NT2/D1 (cell line): ENCODE results near the gene REEP5.

ENCODE experiments used
- YY1 ChIP-seq: IDR thresholded peaks from 2 replicates; pipeline ENCODE4 v1.6.1; 2011; ENCODE audit not compliant: insufficient read length, insufficient read depth
- ZNF274 ChIP-seq: IDR thresholded peaks from 2 replicates; pipeline ENCODE4 v1.6.1; 2011; ENCODE audit warnings: mild to moderate bottlenecking, low read depth, low read length

GRCh38 chr5:112948458-112948857 lies 26.4 kb upstream of the REEP5 start:
- TF ChIP-seq YY1 (no peak), ZNF274 (no peak)
